ENCODE results near the gene GZMM. TPM values are rescaled to one million over a fixed set of nuclear protein-coding genes. Genes with fewer than 3 reads are reported as not detected.

Gene GZMM
- total and polyA plus RNA-seq, 2 of the 13 experiments (the other 11 are each of a cell fraction or from before 2014, with no cell fraction given), result 0.07 TPM; not detected in 1

DNA sequence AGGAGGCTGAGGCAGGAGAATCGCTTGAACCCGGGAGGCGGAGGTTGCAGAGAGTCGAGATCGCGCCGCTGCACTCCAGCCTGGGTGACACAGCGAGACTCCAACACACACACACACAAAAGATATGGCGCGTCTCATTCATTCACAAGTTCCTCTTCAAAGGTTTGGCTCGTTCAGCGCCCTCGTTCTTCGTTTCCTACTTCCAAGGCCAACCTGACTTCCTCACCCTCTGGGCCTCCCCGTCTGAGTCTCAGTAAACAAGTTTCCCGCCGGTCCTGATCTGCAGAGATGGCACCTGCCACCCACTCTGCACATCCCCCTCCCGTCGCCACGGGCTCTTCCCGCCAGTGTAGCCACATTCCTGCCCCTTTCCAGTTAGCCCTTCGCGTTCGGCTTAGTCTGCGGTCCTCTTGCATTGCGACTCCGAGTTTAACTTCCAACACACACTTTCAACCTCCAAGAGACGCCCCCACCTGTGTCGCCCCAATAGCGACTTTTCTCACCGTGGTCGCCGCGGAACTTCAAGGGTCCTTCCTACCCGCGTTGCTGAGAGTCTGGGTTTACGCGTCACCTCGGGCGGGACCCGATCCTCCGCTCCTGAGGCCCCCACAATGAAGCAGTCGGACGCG is 27.2 kb downstream of the GZMM start (continued):
- TF ChIP-seq, protein P1, sequence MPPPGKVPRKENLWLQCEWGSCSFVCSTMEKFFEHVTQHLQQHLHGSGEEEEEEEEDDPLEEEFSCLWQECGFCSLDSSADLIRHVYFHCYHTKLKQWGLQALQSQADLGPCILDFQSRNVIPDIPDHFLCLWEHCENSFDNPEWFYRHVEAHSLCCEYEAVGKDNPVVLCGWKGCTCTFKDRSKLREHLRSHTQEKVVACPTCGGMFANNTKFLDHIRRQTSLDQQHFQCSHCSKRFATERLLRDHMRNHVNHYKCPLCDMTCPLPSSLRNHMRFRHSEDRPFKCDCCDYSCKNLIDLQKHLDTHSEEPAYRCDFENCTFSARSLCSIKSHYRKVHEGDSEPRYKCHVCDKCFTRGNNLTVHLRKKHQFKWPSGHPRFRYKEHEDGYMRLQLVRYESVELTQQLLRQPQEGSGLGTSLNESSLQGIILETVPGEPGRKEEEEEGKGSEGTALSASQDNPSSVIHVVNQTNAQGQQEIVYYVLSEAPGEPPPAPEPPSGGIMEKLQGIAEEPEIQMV (CRISPR knock-in tag; IDR thresholded peaks at IDR 0.05; ENCODE audit: low read depth), result no peak
- TF ChIP-seq SRY (CRISPR knock-in tag; IDR thresholded peaks at IDR 0.05) (peak; percentile 81), ATF1 (CRISPR knock-in tag; IDR thresholded peaks at IDR 0.05) (no peak), ZMAT3 (CRISPR knock-in tag; conservative IDR thresholded peaks at IDR 0.05) (0 out of 2 replicates have a peak, but pooled peaks have one; percentile 62), HDAC2 (CRISPR knock-in tag; IDR thresholded peaks at IDR 0.05) (peak; percentile 72), SMAD9 (CRISPR knock-in tag; IDR thresholded peaks at IDR 0.05) (peak; percentile 31; the same call in 1 of the 2 replicates), ZNF746 (CRISPR knock-in tag; IDR thresholded peaks at IDR 0.05) (0 out of 2 replicates have a peak, but pooled peaks have one; percentile 58), HHEX (CRISPR knock-in tag; IDR thresholded peaks at IDR 0.05) (no peak), BORCS8-MEF2B (CRISPR knock-in tag; IDR thresholded peaks at IDR 0.05) (peak; percentile 52; the same call in 1 of the 2 replicates), ZNF781 (CRISPR knock-in tag; IDR thresholded peaks at IDR 0.05; ENCODE audit: borderline replicate concordance, not compliant biosample characterization) (peak; percentile 37), DR1 (CRISPR knock-in tag; IDR thresholded peaks at IDR 0.05) (0 out of 2 replicates have a peak, but pooled peaks have one; percentile 32), BCL6 (CRISPR knock-in tag; IDR thresholded peaks at IDR 0.05) (peak; percentile 48)
- TF ChIP-seq, protein P2, sequence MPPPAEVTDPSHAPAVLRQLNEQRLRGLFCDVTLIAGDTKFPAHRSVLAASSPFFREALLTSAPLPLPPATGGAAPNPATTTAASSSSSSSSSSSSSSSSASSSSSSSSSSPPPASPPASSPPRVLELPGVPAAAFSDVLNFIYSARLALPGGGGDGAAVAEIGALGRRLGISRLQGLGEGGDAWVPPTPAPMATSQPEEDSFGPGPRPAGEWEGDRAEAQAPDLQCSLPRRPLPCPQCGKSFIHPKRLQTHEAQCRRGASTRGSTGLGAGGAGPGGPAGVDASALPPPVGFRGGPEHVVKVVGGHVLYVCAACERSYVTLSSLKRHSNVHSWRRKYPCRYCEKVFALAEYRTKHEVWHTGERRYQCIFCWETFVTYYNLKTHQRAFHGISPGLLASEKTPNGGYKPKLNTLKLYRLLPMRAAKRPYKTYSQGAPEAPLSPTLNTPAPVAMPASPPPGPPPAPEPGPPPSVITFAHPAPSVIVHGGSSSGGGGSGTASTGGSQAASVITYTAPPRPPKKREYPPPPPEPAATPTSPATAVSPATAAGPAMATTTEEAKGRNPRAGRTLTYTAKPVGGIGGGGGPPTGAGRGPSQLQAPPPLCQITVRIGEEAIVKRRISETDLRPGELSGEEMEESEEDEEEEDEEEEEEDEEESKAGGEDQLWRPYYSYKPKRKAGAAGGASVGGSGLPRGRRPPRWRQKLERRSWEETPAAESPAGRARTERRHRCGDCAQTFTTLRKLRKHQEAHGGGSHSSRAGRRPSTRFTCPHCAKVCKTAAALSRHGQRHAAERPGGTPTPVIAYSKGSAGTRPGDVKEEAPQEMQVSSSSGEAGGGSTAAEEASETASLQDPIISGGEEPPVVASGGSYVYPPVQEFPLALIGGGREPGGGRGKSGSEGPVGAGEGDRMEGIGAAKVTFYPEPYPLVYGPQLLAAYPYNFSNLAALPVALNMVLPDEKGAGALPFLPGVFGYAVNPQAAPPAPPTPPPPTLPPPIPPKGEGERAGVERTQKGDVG (CRISPR knock-in tag; IDR thresholded peaks at IDR 0.05; ENCODE audit: borderline replicate concordance), result peak; percentile 56; the same call in 1 of the 2 replicates
- TF ChIP-seq, protein P3, sequence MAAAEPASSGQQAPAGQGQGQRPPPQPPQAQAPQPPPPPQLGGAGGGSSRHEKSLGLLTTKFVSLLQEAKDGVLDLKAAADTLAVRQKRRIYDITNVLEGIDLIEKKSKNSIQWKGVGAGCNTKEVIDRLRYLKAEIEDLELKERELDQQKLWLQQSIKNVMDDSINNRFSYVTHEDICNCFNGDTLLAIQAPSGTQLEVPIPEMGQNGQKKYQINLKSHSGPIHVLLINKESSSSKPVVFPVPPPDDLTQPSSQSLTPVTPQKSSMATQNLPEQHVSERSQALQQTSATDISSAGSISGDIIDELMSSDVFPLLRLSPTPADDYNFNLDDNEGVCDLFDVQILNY (CRISPR knock-in tag; conservative IDR thresholded peaks at IDR 0.05), result peak; percentile 75; the same call in 1 of the 2 replicates
- TF ChIP-seq, protein P4, sequence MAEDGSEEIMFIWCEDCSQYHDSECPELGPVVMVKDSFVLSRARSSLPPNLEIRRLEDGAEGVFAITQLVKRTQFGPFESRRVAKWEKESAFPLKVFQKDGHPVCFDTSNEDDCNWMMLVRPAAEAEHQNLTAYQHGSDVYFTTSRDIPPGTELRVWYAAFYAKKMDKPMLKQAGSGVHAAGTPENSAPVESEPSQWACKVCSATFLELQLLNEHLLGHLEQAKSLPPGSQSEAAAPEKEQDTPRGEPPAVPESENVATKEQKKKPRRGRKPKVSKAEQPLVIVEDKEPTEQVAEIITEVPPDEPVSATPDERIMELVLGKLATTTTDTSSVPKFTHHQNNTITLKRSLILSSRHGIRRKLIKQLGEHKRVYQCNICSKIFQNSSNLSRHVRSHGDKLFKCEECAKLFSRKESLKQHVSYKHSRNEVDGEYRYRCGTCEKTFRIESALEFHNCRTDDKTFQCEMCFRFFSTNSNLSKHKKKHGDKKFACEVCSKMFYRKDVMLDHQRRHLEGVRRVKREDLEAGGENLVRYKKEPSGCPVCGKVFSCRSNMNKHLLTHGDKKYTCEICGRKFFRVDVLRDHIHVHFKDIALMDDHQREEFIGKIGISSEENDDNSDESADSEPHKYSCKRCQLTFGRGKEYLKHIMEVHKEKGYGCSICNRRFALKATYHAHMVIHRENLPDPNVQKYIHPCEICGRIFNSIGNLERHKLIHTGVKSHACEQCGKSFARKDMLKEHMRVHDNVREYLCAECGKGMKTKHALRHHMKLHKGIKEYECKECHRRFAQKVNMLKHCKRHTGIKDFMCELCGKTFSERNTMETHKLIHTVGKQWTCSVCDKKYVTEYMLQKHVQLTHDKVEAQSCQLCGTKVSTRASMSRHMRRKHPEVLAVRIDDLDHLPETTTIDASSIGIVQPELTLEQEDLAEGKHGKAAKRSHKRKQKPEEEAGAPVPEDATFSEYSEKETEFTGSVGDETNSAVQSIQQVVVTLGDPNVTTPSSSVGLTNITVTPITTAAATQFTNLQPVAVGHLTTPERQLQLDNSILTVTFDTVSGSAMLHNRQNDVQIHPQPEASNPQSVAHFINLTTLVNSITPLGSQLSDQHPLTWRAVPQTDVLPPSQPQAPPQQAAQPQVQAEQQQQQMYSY (CRISPR knock-in tag; IDR thresholded peaks at IDR 0.05), result peak; percentile 46; the same call in 1 of the 2 replicates
- TF ChIP-seq, protein P5, sequence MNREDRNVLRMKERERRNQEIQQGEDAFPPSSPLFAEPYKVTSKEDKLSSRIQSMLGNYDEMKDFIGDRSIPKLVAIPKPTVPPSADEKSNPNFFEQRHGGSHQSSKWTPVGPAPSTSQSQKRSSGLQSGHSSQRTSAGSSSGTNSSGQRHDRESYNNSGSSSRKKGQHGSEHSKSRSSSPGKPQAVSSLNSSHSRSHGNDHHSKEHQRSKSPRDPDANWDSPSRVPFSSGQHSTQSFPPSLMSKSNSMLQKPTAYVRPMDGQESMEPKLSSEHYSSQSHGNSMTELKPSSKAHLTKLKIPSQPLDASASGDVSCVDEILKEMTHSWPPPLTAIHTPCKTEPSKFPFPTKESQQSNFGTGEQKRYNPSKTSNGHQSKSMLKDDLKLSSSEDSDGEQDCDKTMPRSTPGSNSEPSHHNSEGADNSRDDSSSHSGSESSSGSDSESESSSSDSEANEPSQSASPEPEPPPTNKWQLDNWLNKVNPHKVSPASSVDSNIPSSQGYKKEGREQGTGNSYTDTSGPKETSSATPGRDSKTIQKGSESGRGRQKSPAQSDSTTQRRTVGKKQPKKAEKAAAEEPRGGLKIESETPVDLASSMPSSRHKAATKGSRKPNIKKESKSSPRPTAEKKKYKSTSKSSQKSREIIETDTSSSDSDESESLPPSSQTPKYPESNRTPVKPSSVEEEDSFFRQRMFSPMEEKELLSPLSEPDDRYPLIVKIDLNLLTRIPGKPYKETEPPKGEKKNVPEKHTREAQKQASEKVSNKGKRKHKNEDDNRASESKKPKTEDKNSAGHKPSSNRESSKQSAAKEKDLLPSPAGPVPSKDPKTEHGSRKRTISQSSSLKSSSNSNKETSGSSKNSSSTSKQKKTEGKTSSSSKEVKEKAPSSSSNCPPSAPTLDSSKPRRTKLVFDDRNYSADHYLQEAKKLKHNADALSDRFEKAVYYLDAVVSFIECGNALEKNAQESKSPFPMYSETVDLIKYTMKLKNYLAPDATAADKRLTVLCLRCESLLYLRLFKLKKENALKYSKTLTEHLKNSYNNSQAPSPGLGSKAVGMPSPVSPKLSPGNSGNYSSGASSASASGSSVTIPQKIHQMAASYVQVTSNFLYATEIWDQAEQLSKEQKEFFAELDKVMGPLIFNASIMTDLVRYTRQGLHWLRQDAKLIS (CRISPR knock-in tag; IDR thresholded peaks at IDR 0.05), result no peak

All from HepG2 (cell line).